Measurements from ENCODE around the gene HSPA12A.

DNA sequence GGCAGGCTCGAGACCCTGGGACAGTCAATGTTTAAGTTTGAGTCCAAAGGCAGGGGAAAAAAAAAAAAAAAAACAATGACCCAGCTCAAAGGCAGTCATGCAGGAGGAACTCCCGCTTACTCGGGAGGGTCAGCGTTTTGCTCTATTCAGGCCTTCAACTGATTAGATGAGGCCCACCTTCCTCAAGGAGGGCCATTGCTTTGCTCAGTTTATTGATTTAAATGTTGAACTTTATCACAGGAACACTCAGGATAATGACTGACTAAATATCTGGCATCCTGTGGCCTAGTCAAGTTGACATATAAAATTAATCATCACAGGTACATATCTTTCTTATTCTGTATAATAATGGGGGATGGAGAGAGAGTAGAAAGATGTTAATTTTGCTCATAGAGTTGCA lies 52.6 kb downstream of the HSPA12A start:
- TF ChIP-seq, protein P1, sequence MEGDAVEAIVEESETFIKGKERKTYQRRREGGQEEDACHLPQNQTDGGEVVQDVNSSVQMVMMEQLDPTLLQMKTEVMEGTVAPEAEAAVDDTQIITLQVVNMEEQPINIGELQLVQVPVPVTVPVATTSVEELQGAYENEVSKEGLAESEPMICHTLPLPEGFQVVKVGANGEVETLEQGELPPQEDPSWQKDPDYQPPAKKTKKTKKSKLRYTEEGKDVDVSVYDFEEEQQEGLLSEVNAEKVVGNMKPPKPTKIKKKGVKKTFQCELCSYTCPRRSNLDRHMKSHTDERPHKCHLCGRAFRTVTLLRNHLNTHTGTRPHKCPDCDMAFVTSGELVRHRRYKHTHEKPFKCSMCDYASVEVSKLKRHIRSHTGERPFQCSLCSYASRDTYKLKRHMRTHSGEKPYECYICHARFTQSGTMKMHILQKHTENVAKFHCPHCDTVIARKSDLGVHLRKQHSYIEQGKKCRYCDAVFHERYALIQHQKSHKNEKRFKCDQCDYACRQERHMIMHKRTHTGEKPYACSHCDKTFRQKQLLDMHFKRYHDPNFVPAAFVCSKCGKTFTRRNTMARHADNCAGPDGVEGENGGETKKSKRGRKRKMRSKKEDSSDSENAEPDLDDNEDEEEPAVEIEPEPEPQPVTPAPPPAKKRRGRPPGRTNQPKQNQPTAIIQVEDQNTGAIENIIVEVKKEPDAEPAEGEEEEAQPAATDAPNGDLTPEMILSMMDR (conservative IDR thresholded peaks at IDR 0.05; ENCODE audit: low read depth, low read length), result no peak
- TF ChIP-seq EZH2 (IDR thresholded peaks at IDR 0.05; ENCODE audit: low read length, unreplicated experiment) (no peak), EZH2phosphoT487 (IDR thresholded peaks at IDR 0.05; ENCODE audit: borderline replicate concordance, low read length) (no peak)
